K562 (cell line): ENCODE data around the gene TRIM4. TPM values are rescaled to one million over a fixed set of nuclear protein-coding genes. Genes with fewer than 3 reads are reported as not detected.

ENCODE experiments used
- AFF1 ChIP-seq, 2 experiments: fragments of 450-650 bp; IDR thresholded peaks; 2 replicates each; pipeline ENCODE4 v1.6.1; 2018; ENCODE audit warnings: mild to moderate bottlenecking in 2 of 2, low read depth in 1 of 2; ENCODE audit not compliant: partially characterized antibody in 2 of 2
- BRD9 ChIP-seq: fragments of 450-650 bp; IDR thresholded peaks from 2 replicates; pipeline ENCODE4 v1.6.1; 2018; ENCODE audit warnings: low read depth; ENCODE audit not compliant: partially characterized antibody
- CAMTA2 ChIP-seq: fragments of 250-450 bp; sonication (Bioruptor Pico); conservative IDR thresholded peaks from 2 replicates; pipeline ENCODE4 v1.5.1; 2022
- GTF2E2 ChIP-seq: fragments of 200-800 bp; sonication (Bioruptor generic); IDR thresholded peaks from 2 replicates; pipeline ENCODE4 v1.6.1; 2016; ENCODE audit warnings: missing genetic modification characterization, missing compliant biosample characterization
- HIVEP1 ChIP-seq: fragments of 250-450 bp; sonication (Bioruptor Pico); IDR thresholded peaks from 2 replicates; pipeline ENCODE4 v1.4.0; 2020; ENCODE audit warnings: mild to moderate bottlenecking
- KDM5B ChIP-seq: fragments of 200-600 bp; sonication (generic); IDR thresholded peaks from 2 replicates; pipeline ENCODE4 v1.6.1; 2012; ENCODE audit warnings: low read depth, mild to moderate bottlenecking, moderate library complexity, low read length, control low read depth, inconsistent platforms; ENCODE audit not compliant: insufficient replicate concordance
- LCOR ChIP-seq: sonication (generic); formaldehyde crosslinking; IDR thresholded peaks from 2 replicates; pipeline ENCODE4 v1.8.0; 2022; ENCODE audit warnings: mild to moderate bottlenecking, missing genetic modification reagents
- NFATC3 ChIP-seq: fragments of 450-650 bp; IDR thresholded peaks from 2 replicates; pipeline ENCODE4 v1.6.1; 2017; ENCODE audit warnings: mild to moderate bottlenecking
- NRF1 ChIP-seq, 2 experiments: fragments of 450-650 bp; IDR thresholded peaks in 1 of 2; conservative IDR thresholded peaks in 1 of 2; 2 replicates each; pipeline ENCODE4 v1.6.1; 2014; ENCODE audit warnings: mild to moderate bottlenecking in 2 of 2
- SREBF1 ChIP-seq: fragments of 150-350 bp; IDR thresholded peaks from 2 replicates; pipeline ENCODE4 v1.6.1; 2014; ENCODE audit warnings: antibody characterized with exemption, low read depth, low read length, borderline replicate concordance
- SRSF7 ChIP-seq: fragments of 200-400 bp; formaldehyde crosslinking; optimal IDR thresholded peaks from 2 replicates; pipeline ENCODE3; 2017; ENCODE audit warnings: mild to moderate bottlenecking, low read depth, low read length
- SRSF9 ChIP-seq: fragments of 200-400 bp; formaldehyde crosslinking; IDR thresholded peaks from 2 replicates; pipeline ENCODE4 v1.6.1; 2017; ENCODE audit warnings: low read depth, low read length, borderline replicate concordance
- STAT5B ChIP-seq: fragments of 250-450 bp; sonication (Bioruptor Pico); IDR thresholded peaks from 2 replicates; pipeline ENCODE4 v1.8.0; 2021; ENCODE audit warnings: mild to moderate bottlenecking, inconsistent platforms
- TRIM25 ChIP-seq: fragments of 450-650 bp; IDR thresholded peaks from 2 replicates; pipeline ENCODE4 v1.7.0; 2016; ENCODE audit warnings: borderline replicate concordance
- XRCC5 ChIP-seq: fragments of 200-400 bp; formaldehyde crosslinking; IDR thresholded peaks from 2 replicates; pipeline ENCODE4 v1.6.1; 2017; ENCODE audit warnings: low read depth, mild to moderate bottlenecking, low read length
- ZBTB8A ChIP-seq: fragments of 450-650 bp; IDR thresholded peaks from 2 replicates; pipeline ENCODE4 v1.6.1; 2018; ENCODE audit warnings: mild to moderate bottlenecking, moderate library complexity; ENCODE audit not compliant: partially characterized antibody
- ZNF512 ChIP-seq: IDR thresholded peaks from 2 replicates; pipeline ENCODE4 v1.6.1; 2016; ENCODE audit warnings: missing genetic modification characterization, missing compliant biosample characterization
- ZNF592 ChIP-seq: fragments of 450-650 bp; IDR thresholded peaks from 2 replicates; pipeline ENCODE4 v1.6.1; 2017; ENCODE audit warnings: antibody characterized with exemption, mild to moderate bottlenecking
- polyA plus RNA-seq, 8 experiments: library from polyadenylated mRNA; depleted of rRNA in 4 of 8; stranded (reverse) in 5 of 8; unstranded in 3 of 8; fragments of >200 nt; fragmentation: Nextera tagmentation in 2 of 8; fragmentation: Illumina TruSeq in 1 of 8; extraction: Ambion mirVana in 2 of 8; extraction: Trizol in 1 of 8; gene quantifications; 2 replicates each; pipeline versions ENCODE4 v1.2.1 to v1.2.3, GENCODE V29; 2011 to 2014; ENCODE audit warnings: inconsistent platforms in 1 of 8, missing spikeins in 1 of 8
- total RNA-seq, 7 experiments: library from RNA; depleted of rRNA in 6 of 7; stranded (reverse); fragments of >200 nt in 6 of 7; fragmentation: Illumina TruSeq in 2 of 7; extraction: Trizol in 2 of 7; gene quantifications; 2 replicates each; pipeline versions ENCODE4 v1.2.1 to v1.2.3, GENCODE V29; 2011 to 2021; ENCODE audit warnings: low replicate concordance in 1 of 7

TRIM4 gene
- total and polyA plus RNA-seq, 9 of the 15 experiments (the other 6 are each of a cell fraction or from before 2014, with no cell fraction given), result 6.2 to 28.3 (median 22.4) TPM

- TF ChIP-seq ZNF512 (no peak), HIVEP1 (CRISPR knock-in tag) (no peak), ZBTB8A (no peak), NFATC3 (no peak; the same call in 1 of the 2 replicates), BRD9 (no peak), SREBF1 (no peak), NRF1 (conservative IDR thresholded peaks at IDR 0.05 in 1 of 2, IDR thresholded peaks at IDR 0.05 in 1 of 2) (no peak), ZNF592 (no peak; the same call in 1 of the 2 replicates), SRSF9 (no peak), SRSF7 (no peak), TRIM25 (no peak), CAMTA2 (CRISPR knock-in tag) (no peak), STAT5B (CRISPR knock-in tag) (no peak), AFF1 (IDR thresholded peaks at IDR 0.05; ENCODE audit: low read depth in 1 of 2, partially characterized antibody in 2 of 2) (peak in 1 of 2 experiments; percentile 38), XRCC5 (no peak), KDM5B (no peak), LCOR (CRISPR knock-in tag) (no peak), GTF2E2 (tag) (0 out of 2 replicates have a peak, but pooled peaks have one; percentile 3)
Observed at GRCh38 chr7:99919814-99920112, 433 bp upstream of the TRIM4 start (continued).
